Brain microvascular endothelial cell (primary cell): ENCODE results near the gene TLR1.

Source experiments
- DNase-seq: peaks from one replicate; pipeline ENCODE4 v3.0.0-alpha.2; 2020
- H3K27ac ChIP-seq: fragments of 250-450 bp; sonication (Bioruptor Pico); 2 replicates; pipeline ENCODE4 v1.5.1; 2020; ENCODE audit warnings: mild to moderate bottlenecking, moderate library complexity
- H3K27me3 ChIP-seq: fragments of 250-450 bp; sonication (Bioruptor Pico); replicated peaks from 2 replicates; pipeline ENCODE4 v1.5.1; 2020; ENCODE audit warnings: mild to moderate bottlenecking
- H3K36me3 ChIP-seq: fragments of 250-450 bp; sonication (Bioruptor Pico); replicated peaks from 2 replicates; pipeline ENCODE4 v1.5.1; 2020; ENCODE audit warnings: mild to moderate bottlenecking
- H3K4me3 ChIP-seq: 2 replicates; pipeline ENCODE4 v1.5.1; 2011; ENCODE audit warnings: low read depth, mild to moderate bottlenecking, control low read depth, low read length, moderate library complexity
- in situ Hi-C: cut with HindIII; loops from 2 replicates; pipeline ENCODE4 v1.10.0; 2017; ENCODE audit warnings: low sequenced_read_pairs, low pct_ligation_motif_present
- TF ChIP-seq, protein P1 (sequence below): IDR thresholded peaks from 2 replicates; pipeline ENCODE4 v1.5.1; 2011; ENCODE audit warnings: low read depth, mild to moderate bottlenecking, moderate library complexity, low read length, control low read depth, inconsistent platforms; ENCODE audit errors: missing control alignments

Gene TLR1

GRCh38 chr4:38795087-38795486 is 9.5 kb downstream of the TLR1 start:
- no peaks in the 10 kb centered on the region for H3K27me3 ChIP-seq
- in situ Hi-C loops: no loop called here
- H3K4me3 ChIP-seq: no peak overlapping the region
- H3K27ac ChIP-seq: no peak overlapping the region
- no peak for DNase-seq
- no peaks in the 10 kb centered on the region for H3K36me3 ChIP-seq
- TF ChIP-seq, protein P1, sequence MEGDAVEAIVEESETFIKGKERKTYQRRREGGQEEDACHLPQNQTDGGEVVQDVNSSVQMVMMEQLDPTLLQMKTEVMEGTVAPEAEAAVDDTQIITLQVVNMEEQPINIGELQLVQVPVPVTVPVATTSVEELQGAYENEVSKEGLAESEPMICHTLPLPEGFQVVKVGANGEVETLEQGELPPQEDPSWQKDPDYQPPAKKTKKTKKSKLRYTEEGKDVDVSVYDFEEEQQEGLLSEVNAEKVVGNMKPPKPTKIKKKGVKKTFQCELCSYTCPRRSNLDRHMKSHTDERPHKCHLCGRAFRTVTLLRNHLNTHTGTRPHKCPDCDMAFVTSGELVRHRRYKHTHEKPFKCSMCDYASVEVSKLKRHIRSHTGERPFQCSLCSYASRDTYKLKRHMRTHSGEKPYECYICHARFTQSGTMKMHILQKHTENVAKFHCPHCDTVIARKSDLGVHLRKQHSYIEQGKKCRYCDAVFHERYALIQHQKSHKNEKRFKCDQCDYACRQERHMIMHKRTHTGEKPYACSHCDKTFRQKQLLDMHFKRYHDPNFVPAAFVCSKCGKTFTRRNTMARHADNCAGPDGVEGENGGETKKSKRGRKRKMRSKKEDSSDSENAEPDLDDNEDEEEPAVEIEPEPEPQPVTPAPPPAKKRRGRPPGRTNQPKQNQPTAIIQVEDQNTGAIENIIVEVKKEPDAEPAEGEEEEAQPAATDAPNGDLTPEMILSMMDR: no peak

DNA sequence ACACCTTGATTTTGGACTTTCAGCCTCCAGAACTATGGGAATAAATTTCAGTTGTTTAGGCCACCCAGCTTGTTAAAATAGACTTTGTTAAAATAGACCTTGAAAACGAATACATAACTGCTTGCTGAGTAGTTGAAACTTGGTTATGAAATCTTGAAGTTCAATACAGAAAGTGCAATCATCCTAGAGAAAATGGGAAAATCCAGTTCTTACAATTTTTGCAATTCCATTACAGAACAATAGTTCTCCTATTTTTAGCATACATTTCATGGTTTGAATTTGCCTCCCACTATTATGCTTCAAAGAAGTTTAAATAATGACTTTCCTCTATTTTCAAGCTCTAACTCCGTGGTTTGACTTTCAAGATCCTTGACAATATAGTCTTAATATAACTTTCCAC is 10.5 kb downstream of the TLR1 start:
- no peak overlapping the region for H3K4me3 ChIP-seq
- TF ChIP-seq, protein P1: no peak
- H3K27ac ChIP-seq: no peak overlapping the region
- H3K36me3 ChIP-seq: no peaks in the 10 kb centered on the region
- no peak for DNase-seq
- no peaks in the 10 kb centered on the region for H3K27me3 ChIP-seq
- in situ Hi-C loops: no loop called here

- H3K27ac ChIP-seq: no peak overlapping the region
- TF ChIP-seq, protein P1: no peak
- DNase-seq: no peak
- no peaks in the 10 kb centered on the region for H3K36me3 ChIP-seq
- no peak overlapping the region for H3K4me3 ChIP-seq
- in situ Hi-C loops: no loop called here
- H3K27me3 ChIP-seq: no peaks in the 10 kb centered on the region
These were observed 13.6 kb downstream of the TLR1 start for GRCh38 chr4:38791010-38791409.

DNA sequence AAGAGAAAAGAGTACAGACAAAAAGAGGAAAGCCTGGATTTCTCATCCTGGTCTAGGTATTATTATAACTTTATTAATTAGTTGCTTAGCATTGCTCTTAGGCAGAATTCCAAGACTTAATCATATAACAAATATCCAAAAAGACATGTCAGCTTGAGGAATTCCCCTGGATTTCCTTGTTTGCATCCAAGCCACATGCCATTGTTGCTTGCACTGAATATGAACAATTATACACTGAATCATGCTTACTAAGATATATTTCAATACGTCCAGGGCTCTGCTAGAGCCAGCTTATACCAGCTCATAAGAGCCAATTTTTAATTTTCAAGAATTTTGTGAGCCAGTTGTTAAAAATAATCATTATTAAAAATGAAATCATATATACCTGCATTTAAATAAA is 16.3 kb downstream of the TLR1 start:
- in situ Hi-C loops: no loop called here
- no peaks in the 10 kb centered on the region for H3K36me3 ChIP-seq
- no peak overlapping the region for H3K4me3 ChIP-seq
- no peak for DNase-seq
- TF ChIP-seq, protein P1: no peak
- H3K27ac ChIP-seq: no peak overlapping the region
- no peaks in the 10 kb centered on the region for H3K27me3 ChIP-seq

DNA sequence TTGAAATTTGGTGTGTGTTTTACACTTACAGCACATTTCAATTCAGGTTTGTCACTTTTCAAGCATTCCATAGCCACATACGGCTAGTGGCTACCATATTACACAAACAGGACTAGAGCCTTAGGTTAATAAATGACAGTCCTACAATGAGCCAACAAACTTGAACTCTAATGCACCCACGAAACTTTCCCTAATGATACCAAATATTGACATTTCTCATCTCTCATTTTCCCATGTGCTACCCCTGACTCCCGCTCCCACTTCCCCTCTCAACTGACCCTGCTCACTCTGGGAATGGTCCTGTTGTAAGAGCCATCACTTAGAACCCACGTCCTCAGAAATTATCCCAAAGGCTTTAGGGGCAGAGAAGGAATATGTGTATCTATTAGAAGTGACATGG is 16.9 kb downstream of the TLR1 start:
- H3K27ac ChIP-seq: no peak overlapping the region
- TF ChIP-seq, protein P1: no peak
- in situ Hi-C loops: no loop called here

DNA sequence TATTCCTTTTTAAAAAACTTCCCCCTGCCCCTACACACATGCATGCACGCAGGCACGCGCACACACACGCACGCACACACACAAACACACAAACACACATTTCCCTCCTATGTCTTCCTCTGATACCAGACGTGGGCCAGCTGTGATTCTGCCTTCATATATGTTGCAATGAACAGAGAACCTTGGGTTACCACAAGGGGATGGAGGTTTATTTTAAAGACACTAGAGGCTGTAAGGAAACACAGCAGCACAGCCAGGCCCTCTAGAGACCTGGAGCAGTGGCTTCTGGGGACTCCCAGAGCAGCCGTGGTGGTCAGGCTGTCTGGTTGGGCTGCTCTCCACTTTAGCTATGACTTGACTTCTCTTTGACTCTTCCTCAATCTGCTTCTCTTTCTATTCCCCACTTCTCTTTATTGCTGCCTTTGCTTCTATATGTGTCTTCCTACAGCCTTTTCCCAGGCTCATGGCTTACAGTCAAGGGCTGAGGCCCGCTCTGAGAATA is 18.6 kb downstream of the TLR1 start:
- Histone ChIP-seq H3K4me3 (no peak overlapping the region), H3K27me3 (no peaks in the 10 kb centered on the region), H3K36me3 (no peaks in the 10 kb centered on the region), H3K27ac (no peak overlapping the region)
- in situ Hi-C loops: no loop called here
- DNase-seq: no peak
- TF ChIP-seq, protein P1: no peak

More for the DNA sequence above, 16.9 kb downstream of the TLR1 start:
- Histone ChIP-seq H3K27me3 (no peaks in the 10 kb centered on the region), H3K4me3 (no peak overlapping the region), H3K36me3 (no peaks in the 10 kb centered on the region)
- no peak for DNase-seq
